HG03521 (cell line): Measurements from ENCODE around the gene TXNL1.
"Not testable (repeated sequence)": the region's sequence is repeated elsewhere in the genome, so short reads cannot be mapped to it uniquely, and the experiment has no call there.

Experiments used
- ATAC-seq: cut with Tn5 transposase; IDR thresholded peaks from one replicate; pipeline ENCODE4 v1.9.1; 2021; ENCODE audit warnings: mild to moderate bottlenecking, moderate library complexity; ENCODE audit not compliant: unreplicated experiment

TXNL1 gene

DNA sequence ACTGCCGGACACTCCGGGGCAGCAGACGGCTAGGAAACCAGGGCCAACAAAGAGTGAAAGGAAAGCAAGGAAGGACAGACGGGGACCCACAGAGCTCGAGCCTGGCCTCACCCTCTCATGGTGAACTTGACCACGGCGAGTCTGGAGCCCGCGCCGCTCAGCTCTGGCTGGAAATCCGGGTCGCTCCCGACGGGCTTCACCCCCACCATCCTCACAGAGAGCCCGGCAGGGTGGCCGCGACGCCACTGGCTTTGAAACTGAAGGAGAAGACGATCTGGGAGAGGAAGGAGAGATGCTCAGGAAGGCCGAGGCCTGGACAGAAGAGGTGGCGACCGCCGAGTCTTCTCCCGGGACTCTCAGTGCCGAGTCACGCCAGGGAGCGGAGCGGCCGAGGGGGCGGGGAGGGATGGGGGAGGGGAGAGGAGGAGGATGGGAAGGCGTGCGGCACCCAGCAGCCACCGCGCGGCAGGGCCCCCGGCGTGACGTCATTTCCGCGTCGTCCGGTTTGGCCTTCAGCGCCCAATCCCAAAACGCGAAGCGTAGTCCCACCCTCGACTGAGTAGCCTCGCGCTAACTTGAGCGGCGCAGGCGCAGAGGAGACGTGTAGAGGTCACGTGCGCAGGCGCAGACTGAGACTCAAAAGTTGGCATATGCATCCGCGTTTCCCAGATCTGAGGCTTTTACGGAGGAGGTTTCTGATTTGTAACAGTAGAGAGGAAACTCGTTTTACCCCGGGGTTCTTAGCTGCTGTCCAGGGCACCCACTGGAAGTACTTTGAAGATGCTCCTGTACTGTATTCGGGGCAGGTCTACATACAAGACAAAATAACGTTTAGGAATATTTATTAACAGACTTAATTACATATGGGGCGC is at the start of gene TXNL1:
TXNL1 (minus strand) TSS at position 361 of the 872 bp plus-strand sequence; CDS start at position 209, 152 bp downstream.
- ATAC-seq, result peak; percentile 97

DNA sequence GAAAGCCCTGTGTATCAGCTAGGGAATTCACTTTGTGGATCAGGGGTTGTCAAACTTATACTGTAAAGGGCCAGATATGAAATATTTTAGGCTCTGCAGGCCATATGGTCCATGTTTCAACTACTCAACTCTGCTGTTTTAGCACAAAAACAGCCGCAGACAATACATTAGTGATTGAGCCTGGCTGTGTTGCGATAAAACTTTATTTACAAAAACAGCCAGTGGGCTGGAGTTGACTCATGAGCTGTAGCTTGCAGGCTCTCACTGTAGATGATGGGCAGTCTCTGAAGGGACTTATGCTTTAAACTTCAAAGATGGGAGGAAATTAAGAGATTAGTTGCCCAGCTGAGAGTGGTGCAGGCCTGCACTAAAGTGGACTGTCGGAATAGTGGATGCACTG is 45.9 kb upstream of the TXNL1 start:
- ATAC-seq, result no peak

DNA sequence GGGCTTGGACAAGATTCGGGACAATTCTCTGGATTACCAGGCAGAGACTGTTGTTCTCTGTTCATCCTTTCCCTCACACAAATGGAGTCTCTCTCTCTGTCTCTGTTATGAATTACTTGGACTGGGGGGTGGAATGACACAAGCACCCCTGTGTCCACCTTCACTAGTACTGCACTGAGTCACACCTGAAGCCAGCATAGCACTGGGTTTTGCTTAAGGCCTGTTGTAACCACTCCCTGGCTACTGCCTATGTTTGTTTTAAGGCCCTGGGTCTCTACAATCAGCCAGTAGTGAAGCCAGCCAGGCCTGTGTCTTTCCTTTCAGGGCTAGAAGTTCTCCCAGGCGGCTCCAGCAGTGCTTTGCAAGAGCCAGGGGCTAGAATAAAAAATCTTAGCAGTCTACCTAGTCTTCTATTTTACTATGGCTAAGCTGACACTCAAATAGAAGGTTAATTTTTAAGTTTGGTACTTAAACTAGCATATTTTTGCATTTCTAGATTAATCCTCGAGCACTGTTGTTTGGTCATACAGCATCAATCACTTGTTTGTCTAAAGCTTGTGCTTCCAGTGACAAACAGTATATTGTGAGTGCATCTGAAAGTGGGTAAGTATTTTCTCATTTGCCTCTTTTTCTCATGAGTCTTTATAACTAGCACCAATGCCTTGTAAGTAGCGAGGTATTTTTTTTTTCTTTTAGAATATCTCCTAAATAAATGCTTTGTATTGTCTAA is 40.6 kb upstream of the TXNL1 start:
- no peak for ATAC-seq

DNA sequence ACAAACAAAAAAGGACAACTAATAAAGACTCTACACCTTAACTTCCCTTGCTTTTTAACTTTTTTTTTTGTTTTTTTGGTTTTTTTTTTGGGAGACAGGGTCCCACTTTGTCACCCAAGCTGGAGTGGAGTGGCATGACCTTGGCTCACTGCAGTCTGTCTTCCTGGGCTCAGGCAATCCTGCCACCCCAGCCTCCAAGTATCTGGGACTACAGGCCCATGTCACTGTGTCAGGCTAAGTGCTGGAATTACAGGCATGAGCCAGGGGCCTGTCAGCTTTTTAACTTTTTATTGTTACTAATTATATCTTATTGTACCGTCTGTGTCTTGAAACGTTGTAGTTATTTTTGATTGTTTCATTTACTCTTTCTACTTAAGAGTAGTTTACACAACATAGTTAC is 38.2 kb upstream of the TXNL1 start:
- no peak for ATAC-seq

DNA sequence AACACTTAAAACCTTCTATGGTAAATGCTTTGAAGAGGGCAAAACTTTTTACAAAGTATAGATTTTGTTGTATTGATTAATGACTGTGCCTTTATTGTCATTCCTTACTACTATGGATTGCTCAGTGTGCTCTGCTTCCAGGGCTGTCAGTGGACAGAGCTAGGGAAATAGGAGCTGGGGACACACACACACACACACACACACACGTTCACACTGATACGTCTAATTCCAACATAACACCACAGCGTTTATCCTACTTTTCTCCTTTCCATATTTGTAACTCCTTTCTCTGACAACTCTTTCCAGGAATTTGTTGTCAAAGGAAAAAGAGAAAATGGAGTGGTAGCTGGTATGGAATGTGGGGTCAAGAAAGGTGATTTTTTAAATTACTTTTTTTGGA is 34.6 kb upstream of the TXNL1 start:
- ATAC-seq, result no peak

DNA sequence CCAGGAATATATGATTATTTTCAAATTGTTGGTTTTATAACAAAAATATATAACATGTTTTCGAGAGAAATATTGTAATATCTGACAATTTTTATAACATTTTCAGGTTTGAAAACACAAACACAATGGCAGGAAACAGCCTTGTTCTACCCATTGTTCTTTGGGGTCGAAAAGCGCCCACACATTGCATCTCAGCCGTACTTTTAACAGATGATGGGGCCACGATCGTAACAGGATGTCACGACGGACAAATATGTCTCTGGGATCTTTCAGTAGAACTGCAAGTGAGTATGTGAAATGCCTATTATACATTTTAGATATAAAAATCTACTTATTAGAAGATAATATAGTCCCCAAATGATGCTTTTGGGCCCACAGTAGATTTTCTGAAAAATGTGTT is 34.0 kb upstream of the TXNL1 start:
- no peak for ATAC-seq

DNA sequence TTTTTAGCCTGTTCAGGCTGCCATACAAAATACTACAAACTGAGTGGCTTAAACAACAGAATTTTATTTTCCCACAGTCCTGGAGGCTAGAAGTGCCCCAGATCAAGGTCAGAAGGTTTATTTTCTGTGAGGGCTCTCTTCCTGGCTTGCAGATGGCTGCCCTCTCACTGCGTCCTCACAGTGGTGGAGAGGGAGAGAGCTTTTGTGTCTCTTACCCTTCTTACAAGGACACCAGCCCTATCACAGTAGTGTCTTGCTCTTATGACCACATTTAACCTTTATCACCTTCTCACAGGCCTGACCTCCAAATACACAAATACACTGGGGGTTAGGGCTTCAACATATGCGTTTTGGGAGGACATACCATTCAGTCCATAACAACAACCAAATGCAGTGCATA is 24.5 kb upstream of the TXNL1 start:
- no peak for ATAC-seq

DNA sequence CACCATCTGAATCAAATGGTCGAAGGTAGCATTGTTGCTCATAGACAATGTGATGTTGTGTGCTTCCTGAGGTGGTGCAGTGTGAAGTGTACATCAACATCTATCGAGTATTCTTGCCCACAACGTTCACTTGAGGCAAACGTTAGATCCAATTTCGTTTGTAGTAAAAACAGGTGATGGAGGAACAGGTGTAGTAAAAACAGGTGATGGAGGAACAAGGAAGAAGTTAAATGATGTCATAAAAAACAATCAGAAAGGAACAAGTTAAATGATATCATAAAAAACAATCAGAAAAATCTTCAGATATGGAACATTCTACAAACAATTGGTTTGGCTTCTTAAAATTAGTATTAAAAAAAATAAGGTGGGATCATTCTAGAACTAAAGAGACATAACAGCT is 24.1 kb upstream of the TXNL1 start:
- ATAC-seq, result no peak

DNA sequence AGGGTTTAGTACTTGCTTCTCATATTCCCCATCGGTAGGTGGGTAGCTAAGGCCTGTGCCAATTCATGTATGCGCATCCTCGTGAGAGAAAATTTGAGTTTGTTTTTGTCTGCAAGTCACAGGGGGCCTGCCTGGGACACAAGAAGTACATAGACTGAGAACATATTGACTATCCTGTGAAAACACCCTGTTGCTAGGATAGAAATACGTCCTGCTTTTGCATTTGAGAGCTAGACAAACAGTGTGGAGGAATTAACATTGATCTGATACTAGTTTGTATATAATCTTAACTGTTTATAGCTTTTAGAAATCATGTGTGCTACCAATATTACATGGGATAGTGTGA is 23.6 kb upstream of the TXNL1 start:
- ATAC-seq, result no peak

DNA sequence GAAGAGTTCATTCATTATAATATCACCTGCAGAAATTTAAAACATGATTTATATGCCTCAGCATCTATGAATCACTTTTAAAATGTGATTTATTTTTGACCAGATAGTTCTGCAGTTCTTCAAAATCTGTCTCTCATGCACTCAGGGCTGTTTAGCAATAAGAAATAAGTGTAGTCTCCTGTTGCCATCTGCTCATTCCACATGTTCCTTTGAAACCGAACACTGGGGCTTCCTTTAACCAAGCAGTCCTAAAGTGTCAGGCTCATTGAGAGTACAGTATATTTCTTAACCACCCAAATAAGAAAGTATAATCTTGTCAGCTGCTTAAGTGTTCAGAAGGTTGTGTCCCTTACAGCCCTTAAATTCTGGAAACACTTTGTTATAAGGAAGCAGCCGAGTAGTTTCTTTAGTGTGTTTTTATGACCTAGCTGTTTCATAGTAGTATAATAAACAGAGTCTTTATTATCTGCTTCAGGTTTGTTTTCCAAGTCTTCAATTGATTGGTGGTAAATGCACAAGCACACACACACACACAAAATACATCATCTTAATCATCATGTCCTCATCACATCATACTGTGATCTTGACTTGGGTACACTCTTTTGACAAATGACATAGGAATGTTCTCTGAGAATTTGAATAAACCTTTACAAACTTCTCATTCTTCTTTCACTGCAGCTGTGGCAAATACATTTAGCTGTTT is 23.1 kb upstream of the TXNL1 start:
- no peak for ATAC-seq

DNA sequence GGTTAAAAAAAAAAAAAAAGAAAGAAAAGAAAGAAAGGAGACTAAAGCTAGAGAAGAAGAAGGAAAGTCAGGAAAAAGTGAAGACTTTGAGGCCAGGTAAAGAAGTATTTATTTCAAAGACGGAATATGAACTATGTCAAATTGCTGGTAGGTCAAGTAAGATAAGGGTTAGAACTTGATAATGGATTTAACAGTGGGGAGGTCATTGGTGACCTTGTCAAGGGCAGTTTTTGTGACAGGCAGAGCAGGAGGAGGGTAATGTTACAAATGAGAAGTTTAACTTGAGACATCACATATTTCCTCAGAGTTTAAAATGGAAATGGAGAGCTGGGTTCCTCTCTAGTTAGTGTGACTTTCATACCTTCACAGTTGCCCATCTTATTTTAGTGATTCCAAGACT is 22.3 kb upstream of the TXNL1 start:
- no peak for ATAC-seq

DNA sequence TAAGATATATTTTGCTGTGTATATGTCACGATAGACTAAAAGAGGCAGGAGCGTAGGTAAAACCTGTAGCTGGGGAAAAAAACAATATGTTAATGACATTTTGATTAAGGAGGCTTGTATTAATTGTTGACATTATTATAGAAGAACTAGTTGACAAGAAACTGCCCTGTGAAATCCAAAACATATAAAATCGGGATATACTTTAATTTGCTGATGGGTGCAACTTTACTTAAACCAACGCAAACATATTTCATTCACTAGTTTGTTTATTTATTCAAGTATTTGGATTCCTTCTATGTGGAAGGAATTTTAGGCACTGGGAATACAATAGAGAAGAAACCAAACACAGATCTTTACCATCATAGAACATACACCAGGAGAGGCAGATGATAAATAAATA is 20.7 kb upstream of the TXNL1 start:
- no peak for ATAC-seq

DNA sequence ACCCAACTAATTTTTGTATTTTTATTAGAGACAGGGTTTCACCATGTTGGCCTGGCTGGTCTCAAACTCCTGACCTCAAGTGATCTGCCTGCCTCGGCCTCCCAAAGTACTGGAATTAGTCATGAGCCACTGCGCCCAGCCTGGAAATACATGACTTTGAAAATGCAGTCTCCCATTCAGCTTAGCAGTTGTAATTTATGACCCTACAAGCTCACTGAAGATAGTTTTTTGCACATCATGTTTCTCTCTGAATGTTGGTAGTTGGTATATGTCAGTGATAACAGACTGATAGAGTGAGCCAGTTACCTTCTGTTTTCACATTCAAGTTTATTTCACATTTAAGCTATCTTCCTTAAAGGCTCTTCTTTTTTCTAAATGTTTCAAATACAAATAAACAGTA is 19.9 kb upstream of the TXNL1 start:
- no peak for ATAC-seq

DNA sequence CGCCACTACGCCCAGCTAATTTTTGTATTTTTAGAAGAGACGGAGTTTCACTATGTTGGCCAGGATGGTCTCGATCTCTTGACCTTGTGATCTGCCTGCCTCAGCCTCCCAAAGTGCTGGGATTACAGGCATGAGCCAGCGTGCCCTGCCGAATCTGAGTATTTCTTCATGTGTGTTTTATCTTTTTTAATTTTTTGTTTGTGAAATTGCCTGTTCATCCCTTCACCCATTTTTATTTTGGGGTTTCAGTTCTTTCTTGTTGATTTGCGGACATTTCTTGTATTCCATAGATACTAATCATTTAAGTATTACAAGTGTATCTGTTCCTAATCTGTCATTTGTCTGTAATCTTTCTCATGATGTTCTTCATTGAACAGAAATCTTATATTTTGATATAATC is 15.9 kb upstream of the TXNL1 start:
- not testable (repeated sequence) for ATAC-seq

DNA sequence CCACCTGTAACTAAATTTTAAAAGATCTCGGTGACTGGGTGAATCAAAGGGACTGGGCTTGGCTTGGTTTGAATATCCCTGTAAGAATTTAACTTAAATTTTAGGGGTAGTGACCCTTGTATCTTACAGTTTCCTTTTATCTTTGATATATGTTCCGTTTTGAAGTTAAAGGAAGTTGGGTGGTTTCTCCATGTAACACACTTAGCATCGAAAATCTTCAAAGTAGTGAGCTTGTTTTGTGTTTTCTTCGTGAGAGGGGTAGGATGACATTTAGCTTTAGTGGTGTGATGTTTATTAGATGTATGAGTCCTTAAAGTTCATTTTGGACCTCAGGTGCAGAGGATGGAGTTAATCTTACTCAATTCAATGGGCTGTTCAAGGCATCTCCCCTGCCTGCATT is 14.4 kb upstream of the TXNL1 start:
- no peak for ATAC-seq

DNA sequence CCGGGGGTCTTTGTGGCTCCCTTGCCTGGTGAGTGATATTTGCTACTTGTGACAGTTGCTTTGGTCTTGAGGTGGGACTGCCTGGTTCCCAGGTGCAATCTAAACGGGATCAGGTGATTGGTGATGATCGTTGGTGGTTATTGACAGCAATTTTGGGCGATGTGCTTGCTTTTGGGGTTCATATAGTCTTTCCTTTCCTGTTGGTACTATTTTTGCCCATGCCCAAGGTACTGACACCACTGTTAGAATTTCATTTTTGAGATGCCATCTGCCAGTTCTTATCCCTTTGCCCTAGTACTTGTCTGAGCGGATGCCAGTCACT is 13.3 kb upstream of the TXNL1 start:
- ATAC-seq, result no peak

DNA sequence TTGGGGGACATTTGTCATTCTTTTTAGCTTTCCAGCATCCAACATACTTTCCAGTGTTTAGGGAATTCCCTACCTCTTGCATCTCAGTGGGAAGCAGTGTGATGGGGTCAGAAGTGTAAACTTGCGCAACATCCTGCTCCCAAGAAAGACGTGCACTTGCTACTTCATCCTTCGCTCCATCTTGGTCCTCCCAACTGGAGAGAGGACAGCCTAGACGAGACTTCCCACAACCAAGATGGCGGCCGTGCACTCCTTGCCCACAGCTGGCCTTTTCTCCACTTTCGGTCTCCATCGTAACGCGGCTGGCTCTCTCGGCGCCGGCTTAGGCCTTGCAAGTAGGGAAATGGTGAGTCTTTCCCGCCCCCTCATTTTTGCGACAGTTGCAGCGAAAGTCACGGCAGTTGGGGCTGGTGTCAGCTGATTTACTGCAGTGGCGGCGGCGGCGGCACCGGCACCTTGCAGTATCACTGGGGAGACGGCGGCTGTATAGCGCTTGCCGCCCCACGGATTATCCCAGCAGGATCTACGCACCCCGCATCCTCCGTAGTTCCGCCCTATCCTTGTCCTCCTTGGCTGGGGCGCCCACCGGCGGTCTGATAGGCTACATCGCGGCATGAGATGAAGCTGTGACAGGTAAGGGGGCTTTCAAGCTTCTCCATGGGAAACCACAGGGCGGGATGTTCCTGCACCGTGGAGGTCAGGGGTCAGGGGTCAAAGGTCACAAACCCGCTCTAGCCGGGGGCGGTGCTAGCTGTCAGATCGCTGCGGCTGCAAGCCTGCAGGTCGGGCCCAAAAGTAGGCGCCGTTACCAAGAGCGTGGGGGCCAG is 12.8 kb upstream of the TXNL1 start, which contains the start of gene WDR7:
WDR7 (plus strand) TSS at position 416 of the 827 bp plus-strand sequence. CDS start 21,157 bp downstream, outside the sequence.
- ATAC-seq, result peak; percentile 98

DNA sequence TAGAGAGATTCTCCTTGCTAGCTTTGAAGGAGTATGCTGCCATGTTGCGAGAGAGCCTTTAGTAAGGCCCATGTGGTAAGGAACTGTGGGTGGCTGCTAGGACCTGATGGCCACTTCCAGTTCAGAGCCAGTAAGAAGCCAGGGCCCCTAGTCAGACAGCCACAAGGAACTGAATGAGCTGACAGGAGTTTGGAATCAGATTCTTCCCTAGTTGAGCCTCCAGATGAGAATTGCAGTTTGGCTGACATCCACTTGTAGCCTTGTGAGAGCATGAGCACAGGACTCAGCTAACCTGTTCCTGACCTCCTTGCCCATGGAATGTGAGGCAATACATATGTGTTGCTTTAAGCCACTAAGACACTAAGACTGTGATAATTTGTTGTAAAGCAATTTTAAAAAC is 11.6 kb upstream of the TXNL1 start:
- ATAC-seq, result no peak

DNA sequence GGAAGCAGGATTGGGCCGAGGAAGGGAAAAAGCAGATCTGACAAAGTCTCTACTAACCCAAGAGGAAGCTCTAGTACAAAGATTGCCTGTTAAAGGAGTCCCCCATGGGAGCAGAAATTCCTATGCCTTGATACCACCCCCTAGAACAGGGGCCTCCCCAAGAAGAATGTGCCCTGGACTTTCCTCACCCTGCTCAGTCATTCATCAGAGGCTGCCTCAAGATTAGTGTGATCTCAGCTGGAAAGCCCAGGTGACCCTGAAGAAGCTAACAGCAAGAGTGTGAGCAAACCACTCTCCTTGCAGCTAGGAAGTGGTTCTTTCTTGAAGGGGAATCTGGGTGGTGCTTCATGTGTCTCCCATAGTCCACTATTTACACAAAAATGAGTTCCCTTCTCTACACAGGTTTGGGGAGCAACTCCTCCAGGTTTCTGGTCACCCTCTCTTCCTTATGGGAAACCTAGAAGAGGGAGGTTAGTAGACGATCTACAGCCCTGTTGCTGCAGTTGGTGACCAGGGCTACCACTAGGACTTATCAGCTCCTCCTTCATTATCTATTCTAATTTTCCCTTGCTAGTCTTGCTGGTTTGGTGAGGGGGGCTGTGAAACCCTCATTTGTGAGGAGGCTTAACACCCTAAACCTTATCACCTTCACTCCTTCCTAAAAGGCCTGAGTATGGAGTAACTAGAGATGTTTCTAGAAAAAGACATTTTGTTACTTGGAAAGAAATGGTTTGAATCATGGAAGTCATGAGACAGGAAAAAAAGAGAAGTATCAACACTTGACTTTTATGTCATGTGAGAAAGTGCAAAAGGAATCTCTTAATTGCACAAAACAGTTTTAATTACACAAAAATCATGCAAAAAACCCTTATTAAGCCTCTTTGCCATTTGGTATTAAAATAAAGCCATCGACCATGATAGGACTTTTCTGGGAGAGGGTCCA is 9.8 kb upstream of the TXNL1 start:
- ATAC-seq, result no peak

DNA sequence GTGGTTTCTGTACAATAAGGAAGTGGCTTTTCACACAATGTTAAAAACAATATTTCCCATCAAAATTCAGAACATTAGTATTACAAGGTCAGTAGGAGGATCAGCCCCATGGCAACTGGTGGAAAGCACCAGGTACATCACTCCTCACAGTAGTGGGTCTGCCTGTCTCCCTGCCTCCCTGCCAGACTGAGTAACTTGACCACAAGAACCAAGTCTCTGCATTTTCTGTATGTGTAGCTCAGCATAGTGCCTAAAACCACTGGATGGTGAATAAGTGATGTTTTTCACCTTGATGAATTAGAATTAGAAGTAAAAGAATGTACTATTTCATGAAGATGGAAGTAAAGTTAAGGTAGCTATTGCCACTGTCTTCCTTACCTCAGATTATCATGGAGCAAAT is 8.7 kb upstream of the TXNL1 start:
- no peak for ATAC-seq
